Measurements from ENCODE around the gene RTN4IP1. TPM values are rescaled to one million over a fixed set of nuclear protein-coding genes. Genes with fewer than 3 reads are reported as not detected.

Gene RTN4IP1
- total RNA-seq, 2 experiments from 2014 or later, result 8.4 to 9.6 TPM

DNA sequence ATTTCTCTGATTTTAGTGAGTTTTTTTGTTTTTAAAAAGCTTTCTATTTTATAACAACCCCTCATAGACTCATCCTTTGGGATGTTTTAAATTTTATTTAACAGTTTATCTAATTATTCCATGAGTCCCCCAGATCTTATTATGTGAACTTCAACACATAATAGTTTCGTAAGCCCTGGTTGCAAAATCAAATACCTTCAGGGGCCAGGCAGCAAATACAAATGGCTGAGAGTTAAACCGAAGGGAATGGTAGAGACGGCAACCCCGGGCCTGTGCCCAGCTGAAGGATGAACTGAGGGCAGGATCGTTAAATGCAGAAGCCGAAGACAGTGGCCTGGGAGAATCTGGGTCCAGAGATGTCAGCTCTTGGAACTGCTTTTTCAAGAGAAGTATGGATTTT is 88.4 kb downstream of the RTN4IP1 start:
- CTCF ChIA-PET, result interaction anchor here (0.7 to 4.0 kb wide), 8 partner anchors 12 to 95 kb away, joined by 3 to 19 read pairs (median 4); no protein-coding TSS in a partner anchor
- H3K4me3 Mint-ChIP-seq, result no peak overlapping the region
- ATAC-seq (no peak), DNase-seq (no peak)
- H3K36me3 Mint-ChIP-seq (ENCODE audit: low read depth), result peaks cover 32% of the 10 kb centered on the region
- H3K27ac Mint-ChIP-seq, result no peak overlapping the region
- intact Hi-C loops (cut with micrococcal nuclease), result no loop called here
- H3K4me1 Mint-ChIP-seq (ENCODE audit: low read depth), result peaks cover 31% of the 10 kb centered on the region
- TF ChIP-seq, protein P1, sequence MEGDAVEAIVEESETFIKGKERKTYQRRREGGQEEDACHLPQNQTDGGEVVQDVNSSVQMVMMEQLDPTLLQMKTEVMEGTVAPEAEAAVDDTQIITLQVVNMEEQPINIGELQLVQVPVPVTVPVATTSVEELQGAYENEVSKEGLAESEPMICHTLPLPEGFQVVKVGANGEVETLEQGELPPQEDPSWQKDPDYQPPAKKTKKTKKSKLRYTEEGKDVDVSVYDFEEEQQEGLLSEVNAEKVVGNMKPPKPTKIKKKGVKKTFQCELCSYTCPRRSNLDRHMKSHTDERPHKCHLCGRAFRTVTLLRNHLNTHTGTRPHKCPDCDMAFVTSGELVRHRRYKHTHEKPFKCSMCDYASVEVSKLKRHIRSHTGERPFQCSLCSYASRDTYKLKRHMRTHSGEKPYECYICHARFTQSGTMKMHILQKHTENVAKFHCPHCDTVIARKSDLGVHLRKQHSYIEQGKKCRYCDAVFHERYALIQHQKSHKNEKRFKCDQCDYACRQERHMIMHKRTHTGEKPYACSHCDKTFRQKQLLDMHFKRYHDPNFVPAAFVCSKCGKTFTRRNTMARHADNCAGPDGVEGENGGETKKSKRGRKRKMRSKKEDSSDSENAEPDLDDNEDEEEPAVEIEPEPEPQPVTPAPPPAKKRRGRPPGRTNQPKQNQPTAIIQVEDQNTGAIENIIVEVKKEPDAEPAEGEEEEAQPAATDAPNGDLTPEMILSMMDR (IDR thresholded peaks at IDR 0.05), result no peak
- no peaks in the 10 kb centered on the region for H3K27me3 Mint-ChIP-seq
- no peaks in the 10 kb centered on the region for H3K9me3 Mint-ChIP-seq
- POLR2A ChIA-PET, result no interaction called here

DNA sequence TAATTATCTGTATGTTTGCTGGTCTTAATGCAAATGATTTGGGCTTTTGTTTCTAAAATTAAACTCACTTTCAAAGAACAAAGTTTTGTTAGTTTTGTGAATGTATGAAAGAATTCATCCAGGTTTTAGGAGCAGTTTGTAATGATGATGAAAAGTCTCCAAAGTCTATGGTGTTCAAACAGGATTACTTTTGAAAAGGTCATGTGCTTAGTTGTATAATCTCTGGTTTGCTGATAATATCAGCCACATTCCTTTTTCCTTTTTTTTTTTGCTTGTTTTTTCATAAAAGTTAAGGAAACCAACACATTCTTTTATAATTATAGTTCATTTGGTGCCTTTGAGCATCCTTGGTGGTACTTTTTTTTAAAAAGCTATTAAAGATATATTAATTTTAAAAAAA is 88.9 kb downstream of the RTN4IP1 start:
- no peaks in the 10 kb centered on the region for H3K27me3 Mint-ChIP-seq
- TF ChIP-seq, protein P1 (IDR thresholded peaks at IDR 0.05), result no peak
- DNase-seq (no peak), ATAC-seq (no peak)
- peaks cover 31% of the 10 kb centered on the region for H3K36me3 Mint-ChIP-seq (ENCODE audit: low read depth)
- H3K9me3 Mint-ChIP-seq, result no peaks in the 10 kb centered on the region
- H3K27ac Mint-ChIP-seq, result no peak overlapping the region
- intact Hi-C loops (cut with micrococcal nuclease), result no loop called here
- POLR2A ChIA-PET, result no interaction called here
- H3K4me3 Mint-ChIP-seq, result no peak overlapping the region
- peaks cover 31% of the 10 kb centered on the region for H3K4me1 Mint-ChIP-seq (ENCODE audit: low read depth)
- CTCF ChIA-PET, result interaction anchor here (0.7 to 4.0 kb wide), 8 partner anchors 13 to 95 kb away, joined by 3 to 19 read pairs (median 4); no protein-coding TSS in a partner anchor

DNA sequence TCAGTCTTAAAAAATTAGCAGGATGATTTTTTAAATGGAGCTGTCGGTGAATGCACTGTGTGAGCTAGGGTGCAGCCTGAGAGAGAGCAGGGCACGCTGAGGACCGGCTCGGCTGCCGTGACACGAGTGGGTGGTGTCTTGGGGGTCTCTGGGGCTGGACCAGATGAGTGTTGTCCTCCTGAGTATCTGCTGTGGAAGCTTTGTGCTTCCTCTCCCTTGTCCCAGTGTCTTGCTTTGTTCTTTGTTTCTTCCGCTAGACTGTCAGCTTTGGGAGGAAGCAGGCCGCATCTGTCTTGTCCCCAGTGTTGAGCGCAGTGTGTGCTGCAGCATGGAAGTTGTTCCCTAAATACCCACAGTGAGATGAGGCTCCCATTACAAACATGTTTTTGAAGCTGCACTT is 89.4 kb downstream of the RTN4IP1 start:
- CTCF ChIA-PET, result interaction anchor here (1.0 to 4.0 kb wide), 6 partner anchors 13 to 36 kb away, joined by 3 to 19 read pairs (median 5); no protein-coding TSS in a partner anchor
- H3K4me3 Mint-ChIP-seq, result no peak overlapping the region
- POLR2A ChIA-PET, result interaction anchor here (0.9 kb wide), 2 partner anchors 12 to 23 kb away, joined by 3 read pairs; no protein-coding TSS in a partner anchor
- ATAC-seq, result no peak
- DNase-seq, result no peak
- peaks cover 28% of the 10 kb centered on the region for H3K36me3 Mint-ChIP-seq (ENCODE audit: low read depth)
- H3K27ac Mint-ChIP-seq, result no peak overlapping the region
- peaks cover 36% of the 10 kb centered on the region for H3K4me1 Mint-ChIP-seq (ENCODE audit: low read depth)
- TF ChIP-seq, protein P1 (IDR thresholded peaks at IDR 0.05), result no peak
- no peaks in the 10 kb centered on the region for H3K27me3 Mint-ChIP-seq
- intact Hi-C loops (cut with micrococcal nuclease), result no loop called here
- H3K9me3 Mint-ChIP-seq, result no peaks in the 10 kb centered on the region

DNA sequence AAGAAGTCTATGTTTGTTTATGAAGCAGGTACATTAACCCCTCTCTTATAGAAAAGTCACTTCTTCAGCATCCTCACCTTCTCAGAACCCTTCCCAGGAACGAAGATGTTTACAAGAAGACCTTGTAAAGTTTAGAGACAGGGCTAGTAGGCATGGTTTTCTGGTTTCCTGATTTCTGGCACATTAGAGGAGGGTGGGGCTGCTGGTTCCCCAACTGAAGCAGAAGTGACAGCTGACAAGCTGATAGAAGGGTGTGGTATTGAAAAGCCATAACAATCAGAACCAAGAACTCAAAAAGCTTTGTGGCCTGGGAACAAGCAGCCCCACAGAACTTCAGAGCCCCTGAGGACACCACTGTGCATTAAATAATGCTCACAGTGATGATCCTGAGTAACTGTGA is 91.2 kb downstream of the RTN4IP1 start:
- no peaks in the 10 kb centered on the region for H3K9me3 Mint-ChIP-seq
- TF ChIP-seq, protein P1 (IDR thresholded peaks at IDR 0.05), result no peak
- no peaks in the 10 kb centered on the region for H3K27me3 Mint-ChIP-seq
- ChIA-PET POLR2A (interaction anchor here (0.9 kb wide), 1 partner anchor 18 kb away, joined by 3 read pairs; no protein-coding TSS in a partner anchor), CTCF (interaction anchor here (1.7 to 4.0 kb wide), 2 partner anchors 26 to 29 kb away, joined by 5 to 19 read pairs; no protein-coding TSS in a partner anchor)
- DNase-seq (no peak), ATAC-seq (no peak)
- intact Hi-C loops (cut with micrococcal nuclease), result no loop called here
- H3K4me1 Mint-ChIP-seq (ENCODE audit: low read depth), result peaks cover 53% of the 10 kb centered on the region
- peak overlapping the region; percentile 5 for H3K27ac Mint-ChIP-seq
- H3K36me3 Mint-ChIP-seq (ENCODE audit: low read depth), result peaks cover 29% of the 10 kb centered on the region
- H3K4me3 Mint-ChIP-seq, result no peak overlapping the region

DNA sequence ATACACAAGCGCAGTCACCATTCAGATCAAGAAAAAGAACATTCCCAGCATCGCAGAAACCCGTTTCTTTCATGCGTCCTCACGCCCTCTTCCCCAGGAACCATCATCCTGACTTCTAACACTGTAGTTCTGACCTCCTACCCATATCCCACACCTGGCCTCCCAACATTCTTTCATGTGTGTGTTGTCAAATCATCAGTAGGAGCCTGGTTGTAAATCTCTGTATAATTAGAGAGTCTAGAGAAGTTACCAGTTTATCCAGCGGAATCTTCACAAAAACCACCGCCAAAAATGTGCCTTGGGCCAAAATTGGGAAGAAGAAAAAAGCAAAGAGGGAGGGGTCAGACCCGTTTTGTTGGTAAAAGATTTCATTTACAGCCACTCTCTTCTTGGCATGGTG is 91.6 kb downstream of the RTN4IP1 start:
- peaks cover 32% of the 10 kb centered on the region for H3K36me3 Mint-ChIP-seq (ENCODE audit: low read depth)
- ChIA-PET POLR2A (interaction anchor here (0.8 to 5.6 kb wide), 4 partner anchors 8 to 26 kb away, joined by 3 to 65 read pairs (median 8); no protein-coding TSS in a partner anchor), CTCF (interaction anchor here (1.1 to 4.0 kb wide), 7 partner anchors 9 to 28 kb away, joined by 3 to 19 read pairs (median 3); no protein-coding TSS in a partner anchor)
- H3K27me3 Mint-ChIP-seq, result no peaks in the 10 kb centered on the region
- intact Hi-C loops (cut with micrococcal nuclease), result no loop called here
- ATAC-seq, result no peak
- H3K9me3 Mint-ChIP-seq, result no peaks in the 10 kb centered on the region
- peak overlapping the region; percentile 85 for H3K27ac Mint-ChIP-seq
- no peak for DNase-seq
- H3K4me1 Mint-ChIP-seq (ENCODE audit: low read depth), result peaks cover 58% of the 10 kb centered on the region
- no peak overlapping the region for H3K4me3 Mint-ChIP-seq
- TF ChIP-seq, protein P1 (IDR thresholded peaks at IDR 0.05), result no peak
